Measurements from ENCODE around the gene CPA2.
"Not testable (repeated sequence)": the region's sequence is repeated elsewhere in the genome, so short reads cannot be mapped to it uniquely, and the experiment has no call there.

DNA sequence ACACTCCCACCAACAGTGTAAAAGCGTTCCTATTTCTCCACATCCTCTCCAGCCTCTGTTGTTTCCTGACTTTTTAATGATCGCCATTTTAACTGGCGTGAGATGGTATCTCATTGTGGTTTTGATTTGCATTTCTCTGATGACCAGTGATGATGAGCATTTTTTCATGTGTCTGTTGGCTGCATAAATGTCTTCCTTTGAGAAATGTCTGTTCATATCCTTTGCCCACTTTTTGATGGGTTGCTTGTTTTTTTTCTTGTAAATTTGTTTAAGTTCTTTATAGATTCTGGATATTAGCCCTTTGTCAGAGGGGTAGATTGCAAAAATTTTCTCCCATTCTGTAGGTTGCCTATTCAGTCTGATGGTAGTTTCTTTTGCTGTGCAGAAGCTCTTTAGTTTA is 17.0 kb upstream of the CPA2 start:
- TF ChIP-seq, protein P1, sequence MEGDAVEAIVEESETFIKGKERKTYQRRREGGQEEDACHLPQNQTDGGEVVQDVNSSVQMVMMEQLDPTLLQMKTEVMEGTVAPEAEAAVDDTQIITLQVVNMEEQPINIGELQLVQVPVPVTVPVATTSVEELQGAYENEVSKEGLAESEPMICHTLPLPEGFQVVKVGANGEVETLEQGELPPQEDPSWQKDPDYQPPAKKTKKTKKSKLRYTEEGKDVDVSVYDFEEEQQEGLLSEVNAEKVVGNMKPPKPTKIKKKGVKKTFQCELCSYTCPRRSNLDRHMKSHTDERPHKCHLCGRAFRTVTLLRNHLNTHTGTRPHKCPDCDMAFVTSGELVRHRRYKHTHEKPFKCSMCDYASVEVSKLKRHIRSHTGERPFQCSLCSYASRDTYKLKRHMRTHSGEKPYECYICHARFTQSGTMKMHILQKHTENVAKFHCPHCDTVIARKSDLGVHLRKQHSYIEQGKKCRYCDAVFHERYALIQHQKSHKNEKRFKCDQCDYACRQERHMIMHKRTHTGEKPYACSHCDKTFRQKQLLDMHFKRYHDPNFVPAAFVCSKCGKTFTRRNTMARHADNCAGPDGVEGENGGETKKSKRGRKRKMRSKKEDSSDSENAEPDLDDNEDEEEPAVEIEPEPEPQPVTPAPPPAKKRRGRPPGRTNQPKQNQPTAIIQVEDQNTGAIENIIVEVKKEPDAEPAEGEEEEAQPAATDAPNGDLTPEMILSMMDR (conservative IDR thresholded peaks at IDR 0.05 in 1 of 2, IDR thresholded peaks at IDR 0.05 in 1 of 2; ENCODE audit: low read depth in 1 of 2, low read length in 2 of 2) = not testable (repeated sequence)
- TF ChIP-seq EZH2 (IDR thresholded peaks at IDR 0.05; ENCODE audit: low read length, missing control alignments) = not testable (repeated sequence)
